Retinal pigment epithelial cell (primary cell): Measurements from ENCODE around the gene PSME4.
A peak's percentile ranks its signal among the peaks of the same experiment; 100 is the strongest.
"Not testable (repeated sequence)": the region's sequence is repeated elsewhere in the genome, so short reads cannot be mapped to it uniquely, and the experiment has no call there.

Experiments used
- DNase-seq: peaks from one replicate; pipeline ENCODE4 v3.0.0-alpha.2; 2010; ENCODE audit warnings: low read depth
- H3K4me3 ChIP-seq: 2 replicates; pipeline ENCODE4 v1.5.1; 2011; ENCODE audit warnings: mild to moderate bottlenecking, low read length, control low read depth, moderate library complexity
- CTCF ChIP-seq: conservative IDR thresholded peaks from 2 replicates; pipeline ENCODE4 v1.5.1; 2011; ENCODE audit warnings: low read depth, low read length, control low read depth, inconsistent platforms

PSME4 gene

GRCh38 chr2:53826587-53827397, 144.0 kb downstream of the PSME4 start:
- DNase-seq = no peak
- H3K4me3 ChIP-seq = no peak overlapping the region
- TF ChIP-seq CTCF = no peak

GRCh38 chr2:53826030-53826410, 144.8 kb downstream of the PSME4 start:
- DNase-seq = no peak
- H3K4me3 ChIP-seq = no peak overlapping the region
- no peak for TF ChIP-seq CTCF

- not testable (repeated sequence) for DNase-seq, H3K4me3 ChIP-seq
- TF ChIP-seq CTCF = peak; percentile 17
These were observed 147.2 kb downstream of the PSME4 start for GRCh38 chr2:53823639-53824038.

GRCh38 chr2:53821810-53822209, 149.0 kb downstream of the PSME4 start:
- H3K4me3 ChIP-seq = no peak overlapping the region
- no peak for DNase-seq
- TF ChIP-seq CTCF = no peak

- no peak overlapping the region for H3K4me3 ChIP-seq
- TF ChIP-seq CTCF = no peak
- no peak for DNase-seq
These were observed 150.1 kb downstream of the PSME4 start for GRCh38 chr2:53820711-53821110.

- no peak for DNase-seq
- H3K4me3 ChIP-seq = no peak overlapping the region
- TF ChIP-seq CTCF = no peak
These were observed 150.7 kb downstream of the PSME4 start for GRCh38 chr2:53820048-53820447.

GRCh38 chr2:53819634-53820033, 151.2 kb downstream of the PSME4 start:
- no peak for DNase-seq
- no peak for TF ChIP-seq CTCF
- H3K4me3 ChIP-seq = no peak overlapping the region
